ENCODE measurements around the gene FOXP4. TPM values are rescaled to one million over a fixed set of nuclear protein-coding genes. Genes with fewer than 3 reads are reported as not detected.

Gene FOXP4, protein sequence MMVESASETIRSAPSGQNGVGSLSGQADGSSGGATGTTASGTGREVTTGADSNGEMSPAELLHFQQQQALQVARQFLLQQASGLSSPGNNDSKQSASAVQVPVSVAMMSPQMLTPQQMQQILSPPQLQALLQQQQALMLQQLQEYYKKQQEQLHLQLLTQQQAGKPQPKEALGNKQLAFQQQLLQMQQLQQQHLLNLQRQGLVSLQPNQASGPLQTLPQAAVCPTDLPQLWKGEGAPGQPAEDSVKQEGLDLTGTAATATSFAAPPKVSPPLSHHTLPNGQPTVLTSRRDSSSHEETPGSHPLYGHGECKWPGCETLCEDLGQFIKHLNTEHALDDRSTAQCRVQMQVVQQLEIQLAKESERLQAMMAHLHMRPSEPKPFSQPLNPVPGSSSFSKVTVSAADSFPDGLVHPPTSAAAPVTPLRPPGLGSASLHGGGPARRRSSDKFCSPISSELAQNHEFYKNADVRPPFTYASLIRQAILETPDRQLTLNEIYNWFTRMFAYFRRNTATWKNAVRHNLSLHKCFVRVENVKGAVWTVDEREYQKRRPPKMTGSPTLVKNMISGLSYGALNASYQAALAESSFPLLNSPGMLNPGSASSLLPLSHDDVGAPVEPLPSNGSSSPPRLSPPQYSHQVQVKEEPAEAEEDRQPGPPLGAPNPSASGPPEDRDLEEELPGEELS
- 29.9 TPM for total RNA-seq
- long read RNA-seq, partial matches to known transcripts: 3 of 14 reads
- long read RNA-seq, other reads (novel, unspliced or antisense): 11 of 14 reads

- Histone ChIP-seq H3K4me3 (peak within 1 kb of the TSS; percentile 78), H3K36me3 (no peaks in the 10 kb centered on the region), H3K27me3 (no peaks in the 10 kb centered on the region), H3K9me3 (no peaks in the 10 kb centered on the region), H3K4me1 (peaks cover 25% of the 10 kb centered on the region), H3K27ac (peak within 1 kb of the TSS; percentile 63)
- ATAC-seq (peak; percentile 92), DNase-seq (peak; percentile 94)
- TF ChIP-seq, protein P1, sequence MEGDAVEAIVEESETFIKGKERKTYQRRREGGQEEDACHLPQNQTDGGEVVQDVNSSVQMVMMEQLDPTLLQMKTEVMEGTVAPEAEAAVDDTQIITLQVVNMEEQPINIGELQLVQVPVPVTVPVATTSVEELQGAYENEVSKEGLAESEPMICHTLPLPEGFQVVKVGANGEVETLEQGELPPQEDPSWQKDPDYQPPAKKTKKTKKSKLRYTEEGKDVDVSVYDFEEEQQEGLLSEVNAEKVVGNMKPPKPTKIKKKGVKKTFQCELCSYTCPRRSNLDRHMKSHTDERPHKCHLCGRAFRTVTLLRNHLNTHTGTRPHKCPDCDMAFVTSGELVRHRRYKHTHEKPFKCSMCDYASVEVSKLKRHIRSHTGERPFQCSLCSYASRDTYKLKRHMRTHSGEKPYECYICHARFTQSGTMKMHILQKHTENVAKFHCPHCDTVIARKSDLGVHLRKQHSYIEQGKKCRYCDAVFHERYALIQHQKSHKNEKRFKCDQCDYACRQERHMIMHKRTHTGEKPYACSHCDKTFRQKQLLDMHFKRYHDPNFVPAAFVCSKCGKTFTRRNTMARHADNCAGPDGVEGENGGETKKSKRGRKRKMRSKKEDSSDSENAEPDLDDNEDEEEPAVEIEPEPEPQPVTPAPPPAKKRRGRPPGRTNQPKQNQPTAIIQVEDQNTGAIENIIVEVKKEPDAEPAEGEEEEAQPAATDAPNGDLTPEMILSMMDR (IDR thresholded peaks at IDR 0.05): no peak
- intact Hi-C loops (cut with DNase I): no loop called here
Observed at GRCh38 chr6:41545703-41546474, at the start of gene FOXP4. Gene FOXP4, plus strand, starts transcription at chr6:41546381. Its CDS starts 19,380 bp downstream, at chr6:41565761.

- no peak overlapping the region for H3K27ac ChIP-seq
- H3K36me3 ChIP-seq: no peaks in the 10 kb centered on the region
- DNase-seq: no peak
Observed at GRCh38 chr6:41497573-41497972, 48.6 kb upstream of the FOXP4 start.

GRCh38 chr6:41497994-41498393, 48.2 kb upstream of the FOXP4 start:
- Histone ChIP-seq H3K27me3 (no peaks in the 10 kb centered on the region), H3K4me1 (peaks cover 5% of the 10 kb centered on the region), H3K4me3 (no peak overlapping the region), H3K27ac (no peak overlapping the region), H3K36me3 (no peaks in the 10 kb centered on the region), H3K9me3 (no peaks in the 10 kb centered on the region)
- no peak for DNase-seq
- intact Hi-C loops (cut with DNase I): no loop called here
- TF ChIP-seq, protein P1 (IDR thresholded peaks at IDR 0.05): no peak
- ATAC-seq: no peak

More at GRCh38 chr6:41497573-41497972, 48.6 kb upstream of the FOXP4 start:
- intact Hi-C loops (cut with DNase I): no loop called here
- H3K27me3 ChIP-seq: no peaks in the 10 kb centered on the region
- TF ChIP-seq, protein P1 (IDR thresholded peaks at IDR 0.05): no peak
- H3K4me1 ChIP-seq: peaks cover under 1% of the 10 kb centered on the region
- H3K9me3 ChIP-seq: no peaks in the 10 kb centered on the region
- no peak overlapping the region for H3K4me3 ChIP-seq
- ATAC-seq: no peak

DNA sequence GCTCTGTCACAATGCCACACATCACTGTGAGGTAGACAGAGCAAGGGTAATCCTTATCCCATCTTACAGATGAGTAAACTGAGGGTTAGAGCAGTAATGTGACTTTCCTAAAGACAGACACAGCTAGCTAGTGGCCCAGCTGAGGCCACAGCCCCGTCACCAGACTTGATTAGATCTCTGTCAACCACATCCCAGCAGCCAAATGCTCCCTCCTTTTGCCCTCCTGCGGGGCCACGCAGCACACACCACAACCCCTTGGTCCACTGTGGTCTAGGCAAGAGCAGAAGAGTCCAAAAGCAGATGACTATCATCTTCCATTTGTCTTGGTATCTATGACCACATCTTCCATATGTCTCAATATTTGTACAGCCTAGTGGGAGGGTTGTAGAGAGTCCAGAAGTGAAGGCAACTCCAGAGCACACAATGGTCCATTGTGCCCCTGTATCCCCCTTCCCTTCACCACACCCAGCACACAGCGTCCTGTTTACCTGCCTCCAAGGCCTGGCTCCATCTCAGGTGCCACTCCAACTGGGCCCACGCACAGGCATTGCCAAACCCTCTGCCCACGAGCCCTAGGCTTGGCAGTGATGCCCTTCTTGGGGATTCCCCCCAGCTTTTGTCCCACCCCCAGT, 47.1 kb upstream of the FOXP4 start:
- TF ChIP-seq, protein P1 (IDR thresholded peaks at IDR 0.05): no peak
- ATAC-seq (no peak), DNase-seq (no peak)
- H3K9me3 ChIP-seq: no peaks in the 10 kb centered on the region
- H3K4me1 ChIP-seq: peaks cover 13% of the 10 kb centered on the region
- no peak overlapping the region for H3K27ac ChIP-seq
- no peaks in the 10 kb centered on the region for H3K36me3 ChIP-seq
- H3K4me3 ChIP-seq: no peak overlapping the region
- H3K27me3 ChIP-seq: peaks cover 1% of the 10 kb centered on the region
- intact Hi-C loops (cut with DNase I): no loop called here

GRCh38 chr6:41500561-41500960, 45.6 kb upstream of the FOXP4 start:
- intact Hi-C loops (cut with DNase I): no loop called here
- no peaks in the 10 kb centered on the region for H3K9me3 ChIP-seq

More at GRCh38 chr6:41500561-41500960, 45.6 kb upstream of the FOXP4 start:
- Histone ChIP-seq H3K27me3 (peaks cover 13% of the 10 kb centered on the region), H3K4me3 (no peak overlapping the region), H3K4me1 (peaks cover 26% of the 10 kb centered on the region), H3K27ac (no peak overlapping the region), H3K36me3 (no peaks in the 10 kb centered on the region)
- ATAC-seq: no peak
- DNase-seq: peak; percentile 30
- TF ChIP-seq, protein P1 (IDR thresholded peaks at IDR 0.05): no peak
